Activated naive CD4-positive, alpha-beta T cell treated with anti-CD3 and anti-CD28 coated beads, Interleukin-2, amount 50 U/mL, for 72 hours (primary cell): Measurements from ENCODE around the gene EML2. TPM values are rescaled to one million over a fixed set of nuclear protein-coding genes. Genes with fewer than 3 reads are reported as not detected.

Experiments used
- ATAC-seq, 2 donors: fragments of 150-1000 bp; cut with Tn5 transposase; 2 replicates each; pipeline ENCODE4 v1.10.0; 2021; ENCODE audit warnings: mild to moderate bottlenecking in 2 of 2, moderate library complexity in 2 of 2
- DNase-seq, 2 donors: peaks; one replicate each; pipeline ENCODE4 v3.0.0; 2021 to 2022; ENCODE audit warnings: low spot score in 2 of 2
- H3K27ac Mint-ChIP-seq, 2 donors: one replicate each; pipeline ENCODE4 v1.8.0; 2022; ENCODE audit warnings: mild to moderate bottlenecking in 2 of 2, mixed read lengths in 2 of 2
- H3K36me3 Mint-ChIP-seq, 2 donors: one replicate each; pipeline ENCODE4 v1.8.0; 2022; ENCODE audit warnings: mixed read lengths in 2 of 2
- H3K9me3 Mint-ChIP-seq, 2 donors: one replicate each; pipeline ENCODE4 v1.8.0; 2022; ENCODE audit warnings: mixed read lengths in 2 of 2
- total RNA-seq, 2 donors: library from RNA; stranded (reverse); gene quantifications; one replicate each; pipeline ENCODE4 v1.2.3, GENCODE V29; 2022

The EML2 gene
- total RNA-seq, 2 donors from 2014 or later = 142 to 161 TPM

DNA sequence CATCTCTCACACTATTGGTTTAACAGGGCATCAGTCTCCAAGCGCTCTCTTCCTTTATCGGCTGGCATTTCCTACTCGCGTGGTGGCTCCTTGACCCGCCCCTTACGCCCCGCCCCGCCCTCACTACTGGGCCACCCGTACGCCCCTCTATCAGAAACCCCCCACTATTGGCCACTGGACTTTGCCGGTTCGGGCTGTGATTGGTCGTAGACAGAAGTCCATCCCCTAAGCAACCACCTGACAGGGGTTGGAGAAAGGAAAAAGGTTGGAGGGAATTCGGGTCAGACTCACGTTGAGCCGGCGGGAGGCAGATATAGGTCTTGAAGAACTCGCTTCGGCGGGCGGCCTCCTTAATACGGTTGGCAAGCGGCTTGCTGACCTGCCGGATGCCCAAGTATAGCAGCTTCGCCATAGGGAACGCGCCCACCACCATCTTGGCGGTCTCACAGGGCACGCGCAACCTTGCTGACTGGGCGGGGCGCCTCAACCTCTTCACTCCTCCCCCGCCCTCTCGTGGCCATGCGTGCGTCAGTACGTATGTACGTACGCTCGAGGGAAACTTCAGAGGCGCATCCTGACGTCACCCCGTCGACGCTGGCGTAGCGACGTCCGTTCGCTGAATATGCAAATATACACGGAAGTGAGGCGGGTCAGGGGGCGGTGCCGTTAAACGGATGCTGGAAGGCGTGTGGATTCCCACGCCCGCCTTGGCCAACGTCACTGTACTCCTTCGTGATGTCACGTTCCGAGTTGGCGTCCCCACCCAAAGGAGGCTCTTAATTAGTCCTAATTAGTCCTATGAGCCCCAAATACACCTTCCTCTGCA lies 54.7 kb downstream of the EML2 start, which contains the start of gene OPA3:
Gene OPA3 (minus strand): TSS at position 471 of the 826 bp plus-strand sequence. CDS start 38 bp downstream, at position 433.
- Mint-ChIP-seq H3K9me3 (no peaks in the 10 kb centered on the region), H3K27ac (peak within 1 kb of the TSS; percentile 94 to 97), H3K36me3 (peaks cover 16 to 20% of the 10 kb centered on the region in 2 donors)
- peak; percentile 89 to 92 for ATAC-seq
- peak; percentile 95 to 98 for DNase-seq

DNA sequence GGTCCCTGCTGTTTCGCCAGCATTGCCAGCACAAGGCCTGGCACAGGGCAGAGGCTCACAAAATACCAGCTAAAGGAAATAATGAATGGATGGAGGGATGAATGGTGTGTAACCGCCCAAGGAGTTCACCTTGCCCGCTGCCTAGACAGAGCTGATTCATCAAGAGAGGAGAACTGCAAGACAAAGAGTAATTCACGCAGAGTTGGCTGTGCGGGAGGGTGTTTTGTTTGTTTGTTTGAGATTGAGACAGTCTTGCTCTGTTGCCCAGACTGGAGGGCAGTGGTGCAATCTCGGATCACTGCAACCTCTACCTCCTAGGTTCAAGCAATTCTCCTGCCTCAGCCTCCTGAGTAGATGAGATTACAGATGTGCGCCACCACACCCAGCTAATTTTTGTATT lies 57.6 kb downstream of the EML2 start:
- ATAC-seq = no peak
- no peak overlapping the region for H3K27ac Mint-ChIP-seq

DNA sequence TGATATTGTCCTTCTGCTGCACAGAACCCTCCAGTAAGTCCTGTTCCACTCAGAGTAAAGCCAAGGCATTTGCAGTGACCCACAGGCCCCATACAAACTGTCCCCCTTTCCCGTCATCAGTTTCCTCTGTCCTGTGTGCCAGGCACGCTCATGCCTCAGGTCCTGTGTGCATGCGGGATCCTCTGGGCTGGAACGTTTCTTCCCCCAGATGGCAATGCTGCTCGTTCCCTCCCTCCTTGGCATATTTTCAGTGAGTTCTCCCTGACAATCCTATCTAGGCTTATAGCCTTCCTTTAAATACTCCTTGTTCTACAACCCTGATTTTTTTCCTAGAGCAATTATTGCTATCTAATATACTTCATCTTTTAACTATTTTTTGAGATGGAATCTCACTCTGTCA lies 60.3 kb downstream of the EML2 start:
- Mint-ChIP-seq H3K27ac (no peak overlapping the region), H3K9me3 (no peaks in the 10 kb centered on the region), H3K36me3 (peaks cover 12 to 16% of the 10 kb centered on the region in 2 donors)
- DNase-seq (no peak), ATAC-seq (no peak)

More for the DNA sequence above, 57.6 kb downstream of the EML2 start:
- DNase-seq = no peak
- H3K9me3 Mint-ChIP-seq = no peaks in the 10 kb centered on the region
- H3K36me3 Mint-ChIP-seq = peaks cover 16 to 20% of the 10 kb centered on the region in 2 donors

DNA sequence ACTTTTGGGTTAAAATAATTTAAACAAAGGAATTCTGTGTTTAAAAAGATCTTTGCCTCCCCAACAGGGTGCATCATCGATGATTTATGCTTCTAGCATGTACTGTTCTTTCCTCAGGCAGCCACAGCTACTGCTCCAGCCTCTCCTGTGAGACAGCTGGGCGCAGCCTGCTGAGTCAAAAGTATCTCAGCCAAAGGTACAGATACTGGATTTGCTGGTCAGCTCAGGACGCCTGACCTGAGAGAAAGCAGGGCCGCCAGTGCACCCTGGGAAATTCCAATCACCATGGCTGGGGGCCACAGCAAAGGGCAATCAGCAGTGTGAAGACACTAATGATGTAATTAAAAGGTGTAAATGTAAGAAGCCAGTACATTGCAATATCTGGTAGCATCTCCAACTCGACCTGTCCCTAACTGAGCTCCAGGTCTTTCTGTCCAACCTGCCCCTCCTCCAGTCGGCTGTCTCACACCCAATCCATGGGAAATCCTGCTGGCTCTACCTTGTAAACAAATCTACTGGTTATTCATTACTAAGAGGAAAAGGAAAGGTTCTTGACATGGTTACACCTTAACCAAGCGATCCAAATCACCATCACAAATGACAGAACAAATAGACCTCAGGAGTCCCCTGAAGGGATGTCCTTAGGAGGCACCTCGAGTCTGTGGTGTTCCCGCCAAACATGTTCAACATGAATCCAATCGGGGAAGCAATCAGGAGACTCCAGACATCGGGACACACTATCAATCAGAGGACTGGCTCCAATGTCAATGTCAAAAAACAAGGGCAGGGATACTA lies 61.9 kb downstream of the EML2 start:
- ATAC-seq (no peak), DNase-seq (no peak)
- Mint-ChIP-seq H3K36me3 (peaks cover 2 to 3% of the 10 kb centered on the region in 2 donors), H3K27ac (peak overlapping the region; percentile 21 to 38), H3K9me3 (no peaks in the 10 kb centered on the region)

DNA sequence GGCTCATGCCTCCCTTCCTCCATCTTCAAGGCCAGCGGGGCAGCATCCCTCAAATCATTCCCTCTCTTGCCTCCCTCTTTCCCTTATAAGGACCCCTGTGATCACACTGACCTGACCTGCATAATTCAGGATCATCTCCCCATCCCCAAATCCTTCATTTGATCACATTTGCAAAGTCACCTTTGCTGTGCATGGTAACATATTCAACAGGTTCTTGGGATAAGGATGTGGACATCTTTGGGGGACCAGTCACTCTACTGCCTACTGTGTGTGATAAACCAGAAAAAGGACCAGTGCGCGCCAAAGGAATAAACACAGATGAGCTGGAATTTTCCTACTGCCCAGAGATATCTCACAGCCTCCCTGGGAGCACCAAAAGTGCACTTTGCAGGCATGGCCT lies 62.5 kb downstream of the EML2 start:
- Mint-ChIP-seq H3K36me3 (no peaks in the 10 kb centered on the region), H3K27ac (peak overlapping the region; percentile 21 to 38), H3K9me3 (no peaks in the 10 kb centered on the region)
- DNase-seq (no peak), ATAC-seq (no peak)

DNA sequence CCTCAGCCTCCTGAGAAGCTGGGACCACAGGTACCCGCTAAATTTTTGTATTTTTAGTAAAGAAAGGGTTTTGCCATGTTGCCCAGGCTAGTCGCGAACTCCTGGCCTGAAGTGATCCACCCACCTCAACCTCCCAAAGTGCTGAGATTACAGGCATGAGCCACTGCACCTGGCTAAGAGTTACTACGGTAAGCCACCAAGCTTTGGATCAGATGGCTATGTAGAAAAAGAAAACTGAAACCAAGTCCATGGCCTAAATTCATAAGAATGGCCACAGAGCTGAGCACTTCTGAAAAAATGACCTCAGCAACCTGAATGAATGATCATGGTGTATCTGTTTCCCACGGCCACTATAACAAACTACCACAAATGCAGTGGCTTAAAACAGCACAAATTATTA lies 64.0 kb downstream of the EML2 start:
- Mint-ChIP-seq H3K36me3 (no peaks in the 10 kb centered on the region), H3K9me3 (no peaks in the 10 kb centered on the region), H3K27ac (peak overlapping the region in 1 of 2 donors; percentile 72)
- ATAC-seq = no peak
- no peak for DNase-seq

DNA sequence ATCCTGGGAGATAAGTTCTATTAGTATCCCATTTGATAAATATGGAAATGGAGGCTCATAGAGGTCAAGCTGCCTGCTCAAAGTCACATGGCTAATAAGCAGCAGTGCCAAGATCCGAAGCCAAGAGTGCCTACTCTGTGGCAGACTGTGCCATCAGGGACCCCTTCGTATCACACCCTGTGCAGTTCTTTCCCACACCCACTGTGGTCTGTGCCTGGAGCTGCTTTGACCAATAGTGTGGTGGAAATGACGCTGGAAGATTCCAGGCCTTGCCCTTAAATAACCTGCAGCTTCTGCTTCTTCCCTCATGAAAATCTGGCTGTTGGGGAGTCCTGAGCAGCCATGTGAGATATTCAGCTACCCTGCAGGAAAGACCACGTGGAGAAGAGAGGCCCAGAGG lies 64.7 kb downstream of the EML2 start:
- DNase-seq (no peak), ATAC-seq (no peak)
- peak overlapping the region in 1 of 2 donors; percentile 22 for H3K27ac Mint-ChIP-seq
- no peaks in the 10 kb centered on the region for H3K36me3 Mint-ChIP-seq
- no peaks in the 10 kb centered on the region for H3K9me3 Mint-ChIP-seq

DNA sequence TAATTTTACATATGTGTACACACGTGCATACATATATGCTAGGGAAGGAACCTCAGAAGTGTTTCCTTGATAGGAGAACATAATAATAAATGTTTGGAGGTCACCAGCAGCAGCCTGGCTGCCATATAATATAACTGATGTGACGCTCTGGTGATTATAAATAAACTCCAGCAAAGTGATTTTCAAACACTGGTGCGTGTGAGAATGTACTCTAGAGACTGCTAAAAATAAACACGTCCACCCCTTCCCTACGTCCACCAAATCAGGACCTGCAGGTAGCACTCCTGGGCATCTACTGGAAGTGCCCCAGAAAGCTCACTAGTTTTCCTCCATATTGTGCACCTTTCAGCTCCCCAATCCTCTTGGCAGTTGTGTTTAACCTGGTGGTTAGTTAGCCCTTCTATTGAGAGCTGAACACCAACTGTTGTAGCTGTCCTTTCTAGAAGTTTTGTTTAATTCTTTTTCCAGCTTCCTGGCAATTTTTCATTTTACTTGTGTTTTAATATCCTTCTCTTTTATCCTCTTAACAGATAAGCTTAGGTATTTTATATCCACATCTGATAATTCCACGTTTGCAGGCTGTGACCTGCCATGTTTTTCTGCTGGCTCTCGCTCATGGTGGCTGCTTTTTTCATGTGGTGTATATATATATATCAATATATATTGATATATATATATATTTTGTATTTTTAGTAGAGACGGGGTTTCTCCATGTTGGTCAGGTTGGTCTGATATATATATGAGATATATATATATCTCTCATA lies 67.6 kb downstream of the EML2 start:
- DNase-seq = no peak
- no peaks in the 10 kb centered on the region for H3K9me3 Mint-ChIP-seq
- H3K27ac Mint-ChIP-seq = no peak overlapping the region
- ATAC-seq = no peak
- no peaks in the 10 kb centered on the region for H3K36me3 Mint-ChIP-seq

DNA sequence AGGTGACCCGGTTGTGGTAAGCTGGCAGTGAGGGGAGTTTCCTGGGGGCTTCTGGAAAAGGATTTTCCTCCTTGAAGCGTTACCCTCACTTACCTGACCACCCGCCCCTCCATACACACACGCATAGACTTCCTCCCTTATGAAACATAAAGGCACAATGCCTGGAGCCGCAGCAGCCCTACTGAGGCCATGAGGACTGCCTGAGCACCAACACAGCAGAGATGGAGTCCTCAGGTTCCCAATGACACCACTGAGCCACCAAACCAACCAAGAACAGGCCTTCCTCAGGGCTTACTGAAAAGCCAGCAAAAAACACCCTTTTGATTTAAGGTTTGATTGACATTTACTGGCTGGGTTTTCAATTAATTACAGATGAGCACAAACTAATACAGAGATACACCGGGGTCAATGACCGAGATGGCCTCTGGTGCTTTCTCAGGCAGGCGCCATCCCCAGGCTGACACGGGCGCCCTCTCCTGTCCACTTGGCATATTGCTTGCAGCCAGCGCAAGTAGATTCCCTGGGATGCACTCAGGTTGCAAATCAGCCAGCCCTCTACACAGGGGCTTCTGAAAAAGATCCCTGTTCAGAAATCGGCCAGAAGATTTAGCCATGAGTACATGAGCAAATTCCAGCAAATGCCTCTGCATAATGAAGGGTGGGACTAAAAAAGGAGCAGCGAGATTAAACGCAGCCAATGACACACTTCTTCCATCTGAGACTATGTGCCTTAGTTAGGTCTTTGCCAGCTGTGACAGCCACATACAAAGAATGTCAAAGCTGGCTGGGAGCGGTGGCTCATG lies 69.4 kb downstream of the EML2 start:
- peak overlapping the region in 1 of 2 donors; percentile 69 for H3K27ac Mint-ChIP-seq

DNA sequence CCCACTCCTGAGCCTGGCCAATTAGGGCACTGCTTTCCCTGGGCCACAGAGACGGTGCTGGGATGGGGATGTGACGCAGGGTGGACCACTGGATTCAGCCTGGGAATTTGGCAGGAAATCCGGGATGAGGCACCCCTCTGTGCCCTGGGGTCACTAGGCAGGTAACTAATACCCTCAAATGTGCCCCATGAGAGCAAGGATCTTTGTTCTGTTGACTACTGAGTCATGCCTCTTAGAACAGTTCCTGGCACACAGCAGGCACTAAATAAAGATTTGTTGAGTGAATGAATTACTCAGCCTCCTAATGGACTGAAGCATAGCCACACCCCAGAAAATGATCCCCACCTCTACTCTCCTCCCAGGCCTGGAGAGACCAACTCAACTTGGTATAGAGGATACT lies 70.5 kb downstream of the EML2 start:
- Mint-ChIP-seq H3K36me3 (no peaks in the 10 kb centered on the region), H3K9me3 (no peaks in the 10 kb centered on the region), H3K27ac (peak overlapping the region; percentile 36 to 69)
- ATAC-seq (no peak), DNase-seq (no peak)

More for the DNA sequence above, 69.4 kb downstream of the EML2 start:
- ATAC-seq (peak; percentile 56 to 67), DNase-seq (peak in 1 of 2 donors; percentile 83)
- Mint-ChIP-seq H3K36me3 (no peaks in the 10 kb centered on the region), H3K9me3 (no peaks in the 10 kb centered on the region)

DNA sequence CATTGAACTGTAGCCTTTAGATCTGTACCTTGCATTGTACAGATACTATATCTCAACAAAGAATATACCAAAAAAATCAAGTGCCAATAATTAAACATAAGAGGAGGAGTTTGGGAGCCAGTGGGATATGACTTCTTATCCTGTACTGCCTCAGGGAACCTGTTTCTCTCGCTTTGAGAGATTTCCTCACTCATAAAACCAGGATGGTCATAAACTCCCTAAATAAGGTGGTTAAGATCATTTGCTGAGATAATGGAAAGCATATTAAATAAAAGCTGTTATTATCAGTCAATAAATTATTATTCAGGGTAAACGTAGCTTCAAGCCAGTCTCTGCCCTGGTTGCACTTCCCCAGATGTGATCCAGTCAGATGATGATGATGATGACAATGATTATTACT lies 71.6 kb downstream of the EML2 start:
- no peaks in the 10 kb centered on the region for H3K9me3 Mint-ChIP-seq
- ATAC-seq = no peak
- no peaks in the 10 kb centered on the region for H3K36me3 Mint-ChIP-seq
- H3K27ac Mint-ChIP-seq = no peak overlapping the region
- DNase-seq = no peak

DNA sequence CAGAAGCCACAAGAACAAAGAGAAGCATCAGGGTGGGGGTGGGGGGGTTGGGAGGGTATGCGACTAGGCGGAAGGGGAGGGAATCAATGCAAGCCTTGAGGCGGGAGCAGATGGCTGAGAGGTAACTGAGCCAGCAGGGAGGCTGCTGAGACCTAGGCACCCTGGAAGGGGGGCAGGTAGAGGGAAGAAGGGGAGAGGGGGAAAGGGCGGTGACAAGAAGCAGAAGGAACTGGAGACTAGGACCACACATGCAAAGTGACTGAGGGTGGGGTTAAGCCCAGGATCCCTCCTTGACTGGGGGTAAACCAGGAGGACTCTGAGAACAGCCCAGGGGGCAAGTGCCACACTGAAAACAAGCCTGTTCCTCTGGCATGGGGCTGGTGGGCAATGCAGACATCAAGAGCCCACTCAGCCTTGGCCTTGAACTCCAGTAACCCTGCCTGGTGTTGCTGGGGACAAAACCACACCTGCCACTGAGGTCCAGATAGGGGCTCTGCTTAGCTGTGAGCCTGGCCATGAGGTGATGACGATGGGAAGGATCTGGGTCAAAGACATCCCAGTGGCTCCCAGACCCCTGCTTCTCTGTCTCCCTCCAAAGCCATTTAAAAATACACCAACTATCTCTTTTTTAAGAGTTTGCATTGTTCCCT lies 74.9 kb downstream of the EML2 start:
- ATAC-seq (no peak), DNase-seq (no peak)
- H3K36me3 Mint-ChIP-seq = peaks cover 0 to 6% of the 10 kb centered on the region in 2 donors
- no peaks in the 10 kb centered on the region for H3K9me3 Mint-ChIP-seq
- peak overlapping the region; percentile 74 to 79 for H3K27ac Mint-ChIP-seq

DNA sequence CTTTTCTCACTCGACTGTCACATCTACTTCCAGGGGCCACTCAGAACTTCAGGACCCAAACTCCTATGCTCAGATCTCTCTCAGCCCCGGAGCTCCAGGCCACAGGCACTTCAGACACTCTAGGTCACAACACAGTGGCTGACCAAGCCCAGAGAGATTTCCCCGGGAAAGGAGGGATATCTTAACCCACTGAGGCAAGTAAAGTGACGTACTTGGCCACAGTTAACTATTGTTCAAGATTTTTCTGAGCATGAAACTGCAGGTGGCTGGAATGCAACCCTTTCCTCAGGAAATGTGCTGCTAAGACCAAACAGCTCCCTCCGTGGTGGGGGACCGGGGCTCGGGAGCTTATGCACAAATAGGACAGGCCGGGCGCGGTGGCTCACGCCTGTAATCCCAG lies 78.5 kb downstream of the EML2 start:
- Mint-ChIP-seq H3K27ac (peak overlapping the region in 1 of 2 donors; percentile 81), H3K36me3 (peaks cover 0 to 6% of the 10 kb centered on the region in 2 donors), H3K9me3 (no peaks in the 10 kb centered on the region)
- ATAC-seq (no peak), DNase-seq (no peak)

DNA sequence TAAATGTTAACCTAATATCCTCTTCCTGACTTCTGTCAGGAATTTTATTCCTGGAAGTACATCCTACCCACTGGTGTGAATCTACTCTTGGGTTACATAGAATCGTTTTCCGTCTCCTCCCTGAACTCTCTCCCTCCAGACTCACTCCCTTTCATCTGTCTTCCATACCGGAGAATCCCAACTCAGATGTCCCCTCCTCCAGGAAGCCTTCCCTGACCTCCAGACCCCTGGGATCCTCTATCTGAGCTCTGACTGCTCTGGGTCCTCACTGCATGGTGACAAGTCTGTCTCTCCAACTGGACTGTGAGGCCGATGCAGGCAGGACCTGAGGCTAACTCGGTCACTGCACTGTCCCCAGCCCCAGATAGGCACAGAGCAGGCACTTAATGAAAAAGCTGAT lies 79.2 kb downstream of the EML2 start:
- Mint-ChIP-seq H3K9me3 (no peaks in the 10 kb centered on the region), H3K27ac (peak overlapping the region in 1 of 2 donors; percentile 81), H3K36me3 (peaks cover 0 to 6% of the 10 kb centered on the region in 2 donors)
- DNase-seq (no peak), ATAC-seq (no peak)
